OCI-LY3 (cell line): ENCODE results near the gene DCLRE1C.

ENCODE experiments used
- CTCF ChIP-seq: fragments of 200-600, 300-600 bp; sonication (generic); IDR thresholded peaks from 2 replicates; pipeline ENCODE4 v1.5.1; 2014; ENCODE audit warnings: antibody characterized with exemption, low read length, low read depth
- EZH2phosphoT487 ChIP-seq: fragments of 200-600 bp; shearing (Covaris generic); IDR thresholded peaks from 2 replicates; pipeline ENCODE4 v1.6.1; 2018; ENCODE audit warnings: antibody characterized with exemption, mixed run types, low read depth

- TF ChIP-seq CTCF (no peak), EZH2phosphoT487 (no peak)
Observed at GRCh38 chr10:14884082-14884481, 69.8 kb downstream of the DCLRE1C start.
